Measurements from ENCODE around the gene ANXA1.

ANXA1 gene

DNA sequence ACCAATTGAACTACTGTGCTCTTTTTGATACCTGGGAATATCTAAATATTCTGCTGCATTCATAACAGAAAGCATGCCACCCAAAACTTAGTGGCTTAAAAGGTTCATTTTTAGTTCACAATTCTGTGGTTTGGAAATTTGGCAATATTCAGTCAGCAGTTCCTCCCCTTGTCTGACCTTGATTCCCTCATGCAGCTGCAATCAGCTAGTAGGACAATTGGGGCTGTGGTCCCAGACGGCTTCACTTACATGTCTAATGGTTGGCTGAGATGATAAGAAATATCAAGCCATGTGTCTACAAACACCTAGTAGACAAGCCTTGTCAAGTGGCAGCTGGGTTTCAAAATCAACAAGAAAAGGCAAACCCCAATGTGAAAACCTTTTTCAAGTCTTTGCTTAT, 51.3 kb downstream of the ANXA1 start:
- Histone ChIP-seq H3K4me1 (no peaks in the 10 kb centered on the region), H3K4me3 (ENCODE audit: low read depth, low read length) (no peak overlapping the region), H3K36me3 (no peaks in the 10 kb centered on the region), H3K27me3 (no peaks in the 10 kb centered on the region), H3K9me3 (no peaks in the 10 kb centered on the region)
- TF ChIP-seq, protein P1, sequence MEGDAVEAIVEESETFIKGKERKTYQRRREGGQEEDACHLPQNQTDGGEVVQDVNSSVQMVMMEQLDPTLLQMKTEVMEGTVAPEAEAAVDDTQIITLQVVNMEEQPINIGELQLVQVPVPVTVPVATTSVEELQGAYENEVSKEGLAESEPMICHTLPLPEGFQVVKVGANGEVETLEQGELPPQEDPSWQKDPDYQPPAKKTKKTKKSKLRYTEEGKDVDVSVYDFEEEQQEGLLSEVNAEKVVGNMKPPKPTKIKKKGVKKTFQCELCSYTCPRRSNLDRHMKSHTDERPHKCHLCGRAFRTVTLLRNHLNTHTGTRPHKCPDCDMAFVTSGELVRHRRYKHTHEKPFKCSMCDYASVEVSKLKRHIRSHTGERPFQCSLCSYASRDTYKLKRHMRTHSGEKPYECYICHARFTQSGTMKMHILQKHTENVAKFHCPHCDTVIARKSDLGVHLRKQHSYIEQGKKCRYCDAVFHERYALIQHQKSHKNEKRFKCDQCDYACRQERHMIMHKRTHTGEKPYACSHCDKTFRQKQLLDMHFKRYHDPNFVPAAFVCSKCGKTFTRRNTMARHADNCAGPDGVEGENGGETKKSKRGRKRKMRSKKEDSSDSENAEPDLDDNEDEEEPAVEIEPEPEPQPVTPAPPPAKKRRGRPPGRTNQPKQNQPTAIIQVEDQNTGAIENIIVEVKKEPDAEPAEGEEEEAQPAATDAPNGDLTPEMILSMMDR (IDR thresholded peaks at IDR 0.05; ENCODE audit: low read depth, low read length), result no peak
- no peak for DNase-seq

DNA sequence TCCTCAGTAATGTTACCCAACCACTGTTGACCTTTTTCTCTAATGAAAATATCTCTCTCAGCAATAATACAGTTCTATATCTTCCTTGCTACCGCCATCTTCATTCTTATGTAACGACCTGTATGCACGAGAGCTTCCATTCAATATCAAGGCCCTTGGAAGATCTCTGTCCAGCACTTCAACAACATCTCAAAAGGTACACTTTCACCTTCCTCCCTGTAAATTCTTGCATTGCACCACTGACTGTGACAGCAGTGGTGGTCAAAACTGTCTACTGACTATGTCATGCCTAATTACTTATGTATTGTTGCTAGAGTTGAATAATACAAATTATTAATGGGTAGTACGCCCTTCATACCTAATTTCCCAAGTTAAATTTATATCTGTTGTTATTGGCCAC, 53.3 kb downstream of the ANXA1 start:
- no peaks in the 10 kb centered on the region for H3K9me3 ChIP-seq
- H3K27me3 ChIP-seq, result no peaks in the 10 kb centered on the region
- no peaks in the 10 kb centered on the region for H3K36me3 ChIP-seq
- H3K4me1 ChIP-seq, result no peaks in the 10 kb centered on the region
- no peak for DNase-seq
- no peak overlapping the region for H3K4me3 ChIP-seq (ENCODE audit: low read depth, low read length)
- TF ChIP-seq, protein P1 (IDR thresholded peaks at IDR 0.05; ENCODE audit: low read depth, low read length), result no peak

DNA sequence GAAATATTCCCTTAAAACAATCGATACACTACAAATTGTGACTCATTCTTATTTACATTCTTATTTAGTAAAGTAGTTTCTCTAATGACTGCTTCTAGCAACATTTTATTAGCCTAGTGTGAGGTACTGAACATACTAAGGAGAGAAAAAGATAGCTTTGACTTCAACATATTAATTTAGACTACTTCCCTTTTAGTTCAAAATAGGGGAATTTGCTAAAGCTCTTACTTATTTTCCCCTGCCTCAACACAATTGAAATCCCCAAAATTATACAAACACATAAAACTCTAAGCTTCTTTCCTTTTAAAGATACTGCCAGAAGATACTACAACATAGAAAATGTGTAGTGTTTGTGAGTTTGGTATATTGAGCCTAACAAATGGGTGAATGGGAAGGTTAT, 55.2 kb downstream of the ANXA1 start:
- H3K9me3 ChIP-seq, result no peaks in the 10 kb centered on the region
- no peaks in the 10 kb centered on the region for H3K4me1 ChIP-seq
- H3K4me3 ChIP-seq (ENCODE audit: low read depth, low read length), result no peak overlapping the region
- TF ChIP-seq, protein P1 (IDR thresholded peaks at IDR 0.05; ENCODE audit: low read depth, low read length), result no peak
- H3K27me3 ChIP-seq, result no peaks in the 10 kb centered on the region
- no peaks in the 10 kb centered on the region for H3K36me3 ChIP-seq
- DNase-seq, result no peak

DNA sequence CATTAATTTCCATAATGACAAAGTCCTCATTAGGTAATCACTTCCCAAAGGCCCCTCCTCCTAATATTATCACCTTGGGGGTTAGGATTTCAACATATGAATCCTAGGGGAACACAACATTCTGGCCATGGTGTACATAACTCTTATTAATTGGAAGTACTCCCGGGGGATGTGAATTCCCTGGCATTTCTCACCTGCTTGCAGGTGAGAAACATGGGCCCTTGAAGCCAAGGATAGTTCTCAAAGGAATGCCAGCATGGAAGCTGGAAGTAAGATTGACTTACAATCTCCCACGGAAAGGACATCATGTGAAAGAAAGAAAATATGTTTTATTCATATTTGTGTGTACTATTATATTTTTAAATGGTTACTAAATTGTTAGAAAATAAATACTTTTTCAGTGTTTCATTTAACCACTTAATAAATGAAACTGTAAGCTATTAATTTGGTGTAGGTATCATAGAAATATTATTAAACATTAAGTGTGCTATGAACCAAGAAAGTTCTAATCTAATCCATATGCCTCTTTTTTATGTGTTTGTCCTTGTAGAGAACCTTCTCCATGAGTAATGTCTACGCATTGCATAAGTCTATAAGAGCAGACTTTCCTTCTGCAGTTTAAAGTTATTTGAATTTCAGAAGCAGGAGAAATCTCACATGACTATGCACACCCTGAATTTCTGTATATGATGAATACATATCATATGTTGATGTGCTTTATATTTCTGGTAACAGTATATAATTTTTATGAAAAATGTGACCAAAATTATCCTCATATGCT, 59.4 kb downstream of the ANXA1 start:
- H3K27me3 ChIP-seq, result no peaks in the 10 kb centered on the region
- TF ChIP-seq, protein P1 (IDR thresholded peaks at IDR 0.05; ENCODE audit: low read depth, low read length), result no peak
- no peak for DNase-seq
- H3K9me3 ChIP-seq, result no peaks in the 10 kb centered on the region
- H3K36me3 ChIP-seq, result no peaks in the 10 kb centered on the region
- H3K4me1 ChIP-seq, result no peaks in the 10 kb centered on the region
- H3K4me3 ChIP-seq (ENCODE audit: low read depth, low read length), result no peak overlapping the region

DNA sequence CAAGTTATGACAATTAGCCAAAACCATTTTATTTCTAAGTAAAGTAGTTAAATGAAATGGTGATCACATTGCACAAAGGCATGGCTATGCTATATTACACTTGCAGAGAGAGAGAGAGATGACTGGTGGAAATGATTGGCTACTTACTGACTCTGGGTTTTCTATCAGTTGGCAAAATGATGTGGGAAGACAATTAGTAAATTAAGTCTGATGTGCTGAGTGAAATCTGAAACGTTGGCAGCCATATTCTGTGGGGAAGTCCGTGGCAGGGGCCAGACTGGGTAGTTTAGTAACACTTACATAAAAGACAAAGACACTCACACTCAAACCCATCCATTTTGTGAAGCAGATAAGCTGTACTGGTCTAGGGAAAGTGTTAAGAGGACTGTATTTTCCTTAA, 61.6 kb downstream of the ANXA1 start:
- TF ChIP-seq, protein P1 (IDR thresholded peaks at IDR 0.05; ENCODE audit: low read depth, low read length), result no peak
- Histone ChIP-seq H3K9me3 (no peaks in the 10 kb centered on the region), H3K27me3 (no peaks in the 10 kb centered on the region), H3K4me1 (no peaks in the 10 kb centered on the region), H3K36me3 (no peaks in the 10 kb centered on the region), H3K4me3 (ENCODE audit: low read depth, low read length) (no peak overlapping the region)
- DNase-seq, result no peak

DNA sequence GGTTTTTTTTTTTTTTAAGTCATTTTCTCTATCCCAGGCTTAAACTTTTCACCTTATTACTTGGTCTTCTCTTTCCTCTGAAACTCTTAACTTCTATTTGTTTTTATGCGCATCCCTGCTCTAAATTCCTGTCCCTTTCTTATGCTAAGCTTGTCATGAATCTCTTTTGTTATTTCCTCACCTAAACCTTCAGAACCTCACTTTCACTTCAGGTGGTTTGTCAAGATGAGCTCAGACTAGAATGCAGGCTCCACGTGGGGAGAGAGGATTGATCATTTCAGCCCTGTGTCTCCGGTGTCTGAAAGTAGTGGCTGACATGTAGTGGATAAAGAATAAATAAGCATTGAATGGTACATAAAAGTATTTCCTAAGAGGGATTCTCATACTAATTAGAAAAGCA, 63.6 kb downstream of the ANXA1 start:
- TF ChIP-seq, protein P1 (IDR thresholded peaks at IDR 0.05; ENCODE audit: low read depth, low read length), result no peak
- H3K4me1 ChIP-seq, result no peaks in the 10 kb centered on the region
- H3K27me3 ChIP-seq, result no peaks in the 10 kb centered on the region
- no peak for DNase-seq
- H3K4me3 ChIP-seq (ENCODE audit: low read depth, low read length), result no peak overlapping the region
- H3K9me3 ChIP-seq, result no peaks in the 10 kb centered on the region
- H3K36me3 ChIP-seq, result no peaks in the 10 kb centered on the region

Measured in BE2C (cell line).